Left renal cortex interstitium (tissue), 4 donors: Measurements from ENCODE around the gene SHC3. TPM values are rescaled to one million over a fixed set of nuclear protein-coding genes. Genes with fewer than 3 reads are reported as not detected.
"Not testable (repeated sequence)": the region's sequence is repeated elsewhere in the genome, so short reads cannot be mapped to it uniquely, and the experiment has no call there.

ENCODE experiments used
- DNase-seq, 4 donors: peaks; one replicate each; pipeline ENCODE4 v3.0.0-alpha.2; 2013; ENCODE audit warnings: low read depth in 4 of 4, low spot score in 2 of 4, missing footprints in 1 of 4
- polyA plus RNA-seq, 4 donors: library from polyadenylated mRNA; unstranded; fragments of 120-200 nt; gene quantifications; one replicate each; pipeline ENCODE4 v1.2.1, GENCODE V29; 2013; ENCODE audit not compliant: insufficient read length in 4 of 4

SHC3 gene
- polyA plus RNA-seq = 1 to 10 TPM; 2.5 to 3.5 (median 2.9) TPM

GRCh38 chr9:89177944-89178829 is at the start of gene SHC3:
SHC3 (minus strand) TSS chr9:89178818; CDS start chr9:89178460, 358 bp downstream.
- no peak for DNase-seq

GRCh38 chr9:89225991-89226471 is 47.4 kb upstream of the SHC3 start:
- no peak for DNase-seq

- no peak for DNase-seq
Observed at GRCh38 chr9:89225587-89225986, 47.0 kb upstream of the SHC3 start.

- DNase-seq = no peak
Observed at GRCh38 chr9:89225036-89225435, 46.4 kb upstream of the SHC3 start.

- no peak for DNase-seq
Observed at GRCh38 chr9:89224633-89225032, 46.0 kb upstream of the SHC3 start.

GRCh38 chr9:89223396-89223977 is 44.9 kb upstream of the SHC3 start:
- no peak for DNase-seq

GRCh38 chr9:89219637-89220036 is 41.0 kb upstream of the SHC3 start:
- DNase-seq = no peak

- DNase-seq = no peak
Observed at GRCh38 chr9:89218040-89218928, 39.7 kb upstream of the SHC3 start.

- no peak for DNase-seq
Observed at GRCh38 chr9:89215342-89215741, 36.7 kb upstream of the SHC3 start.

- no peak for DNase-seq
Observed at GRCh38 chr9:89213396-89213880, 34.8 kb upstream of the SHC3 start.

GRCh38 chr9:89212171-89212570 is 33.6 kb upstream of the SHC3 start:
- no peak for DNase-seq

GRCh38 chr9:89209311-89209710 is 30.7 kb upstream of the SHC3 start:
- not testable (repeated sequence) for DNase-seq

- DNase-seq = no peak
Observed at GRCh38 chr9:89207026-89207425, 28.4 kb upstream of the SHC3 start.

- DNase-seq = no peak
Observed at GRCh38 chr9:89204801-89205200, 26.2 kb upstream of the SHC3 start.

GRCh38 chr9:89195131-89195797 is 16.6 kb upstream of the SHC3 start:
- no peak for DNase-seq

- DNase-seq = no peak
Observed at GRCh38 chr9:89194421-89195130, 16.0 kb upstream of the SHC3 start.

GRCh38 chr9:89191004-89191403 is 12.4 kb upstream of the SHC3 start:
- DNase-seq = no peak

GRCh38 chr9:89189215-89189614 is 10.6 kb upstream of the SHC3 start:
- no peak for DNase-seq

- no peak for DNase-seq
Observed at GRCh38 chr9:89187950-89188349, 9.3 kb upstream of the SHC3 start.

- DNase-seq = no peak
Observed at GRCh38 chr9:89187541-89187940, 8.9 kb upstream of the SHC3 start.
